WTC11 (cell line): Measurements from ENCODE around the gene TSPAN5. TPM values are rescaled to one million over a fixed set of nuclear protein-coding genes. Genes with fewer than 3 reads are reported as not detected.

Experiments used
- ATAC-seq: fragments of 200-7000 bp; cut with Tn5 transposase; 2 replicates; pipeline ENCODE4 v1.10.0; 2021; ENCODE audit warnings: mild to moderate bottlenecking, moderate library complexity
- CTCF ChIA-PET: fragments of 300-600 bp; sonication (Branson Sonifier 250); formaldehyde crosslinking; loops from one replicate; lab custom pipeline; 2021; ENCODE audit warnings: antibody characterized with exemption; lab: Charles Lee
- POLR2A ChIA-PET: fragments of 350-600 bp; sonication (Branson Sonifier 250); formaldehyde crosslinking; loops from one replicate; lab custom pipeline; 2021; ENCODE audit warnings: antibody characterized with exemption; lab: Charles Lee
- DNase-seq: peaks from one replicate; pipeline ENCODE4 v3.0.0; 2021; ENCODE audit warnings: low spot score
- H3K27ac Mint-ChIP-seq: 2 replicates; pipeline ENCODE4 v1.8.0; 2021; ENCODE audit warnings: mixed read lengths
- H3K27me3 Mint-ChIP-seq: 2 replicates; pipeline ENCODE4 v1.8.0; 2021; ENCODE audit warnings: low read depth, mild to moderate bottlenecking, moderate library complexity, mixed read lengths
- H3K36me3 Mint-ChIP-seq: 2 replicates; pipeline ENCODE4 v1.8.0; 2021; ENCODE audit warnings: mixed read lengths
- H3K4me1 Mint-ChIP-seq: 2 replicates; pipeline ENCODE4 v1.8.0; 2022; ENCODE audit warnings: mixed read lengths
- H3K4me3 Mint-ChIP-seq: 2 replicates; pipeline ENCODE4 v1.8.0; 2021; ENCODE audit warnings: mild to moderate bottlenecking, moderate library complexity, mixed read lengths
- H3K9me3 Mint-ChIP-seq: 2 replicates; pipeline ENCODE4 v1.8.0; 2021; ENCODE audit warnings: mixed read lengths
- ARID4B ChIP-seq: sonication (generic); formaldehyde crosslinking; IDR thresholded peaks from 2 replicates; pipeline ENCODE4 v1.8.0; 2023; ENCODE audit warnings: missing genetic modification reagents, mild to moderate bottlenecking, borderline replicate concordance
- ATF2 ChIP-seq: sonication (generic); formaldehyde crosslinking; IDR thresholded peaks from 2 replicates; pipeline ENCODE4 v1.8.1; 2022; ENCODE audit warnings: low read depth, missing genetic modification reagents, borderline replicate concordance
- CREM ChIP-seq: sonication (generic); formaldehyde crosslinking; IDR thresholded peaks from 2 replicates; pipeline ENCODE4 v1.8.1; 2022; ENCODE audit warnings: mild to moderate bottlenecking, missing genetic modification reagents, moderate library complexity
- ELF4 ChIP-seq: sonication (generic); formaldehyde crosslinking; IDR thresholded peaks from 2 replicates; pipeline ENCODE4 v1.8.1; 2022; ENCODE audit warnings: low read depth, mild to moderate bottlenecking, moderate library complexity, missing genetic modification reagents
- FOXP1 ChIP-seq: sonication (generic); formaldehyde crosslinking; IDR thresholded peaks from 2 replicates; pipeline ENCODE4 v1.8.0; 2022; ENCODE audit warnings: missing genetic modification reagents, mild to moderate bottlenecking, moderate library complexity, borderline replicate concordance
- MAX ChIP-seq: sonication (generic); formaldehyde crosslinking; IDR thresholded peaks from 2 replicates; pipeline ENCODE4 v1.8.0; 2022; ENCODE audit warnings: mild to moderate bottlenecking, missing genetic modification reagents
- MXD4 ChIP-seq: fragments of 250-450 bp; sonication (Bioruptor Pico); IDR thresholded peaks from 2 replicates; pipeline ENCODE4 v1.8.0; 2021; ENCODE audit warnings: mild to moderate bottlenecking, moderate library complexity, borderline replicate concordance
- MYBL2 ChIP-seq: sonication (generic); formaldehyde crosslinking; IDR thresholded peaks from 2 replicates; pipeline ENCODE4 v1.8.1; 2023; ENCODE audit warnings: mild to moderate bottlenecking, moderate library complexity, missing genetic modification reagents
- SP1 ChIP-seq: sonication (generic); formaldehyde crosslinking; conservative IDR thresholded peaks from 2 replicates; pipeline ENCODE4 v1.8.1; 2022; ENCODE audit warnings: missing genetic modification reagents
- TEAD1 ChIP-seq: sonication (generic); formaldehyde crosslinking; IDR thresholded peaks from 2 replicates; pipeline ENCODE4 v1.8.0; 2022; ENCODE audit warnings: mild to moderate bottlenecking, missing genetic modification reagents
- TEAD4 ChIP-seq: sonication (generic); formaldehyde crosslinking; IDR thresholded peaks from 2 replicates; pipeline ENCODE4 v1.8.0; 2022; ENCODE audit warnings: mild to moderate bottlenecking, missing genetic modification reagents
- ZBTB43 ChIP-seq: sonication (generic); formaldehyde crosslinking; IDR thresholded peaks from 2 replicates; pipeline ENCODE4 v1.8.1; 2023; ENCODE audit warnings: mild to moderate bottlenecking, missing genetic modification reagents
- ZMAT4 ChIP-seq: fragments of 250-450 bp; sonication (Bioruptor Pico); IDR thresholded peaks from 2 replicates; pipeline ENCODE4 v1.9.0; 2021; ENCODE audit warnings: mild to moderate bottlenecking
- ZNF138 ChIP-seq: sonication (generic); formaldehyde crosslinking; conservative IDR thresholded peaks from 2 replicates; pipeline ENCODE4 v1.8.1; 2022; ENCODE audit warnings: mild to moderate bottlenecking, moderate library complexity, missing genetic modification reagents
- ZNF219 ChIP-seq: sonication (generic); formaldehyde crosslinking; IDR thresholded peaks from 2 replicates; pipeline ENCODE4 v1.8.0; 2023; ENCODE audit warnings: missing genetic modification reagents, mild to moderate bottlenecking, borderline replicate concordance
- ZNF281 ChIP-seq: sonication (generic); formaldehyde crosslinking; IDR thresholded peaks from 2 replicates; pipeline ENCODE4 v1.8.0; 2023; ENCODE audit warnings: mild to moderate bottlenecking, missing genetic modification reagents
- ZNF671 ChIP-seq: fragments of 250-450 bp; sonication (Bioruptor Pico); IDR thresholded peaks from 2 replicates; pipeline ENCODE4 v1.8.0; 2021; ENCODE audit warnings: mild to moderate bottlenecking
- total RNA-seq: library from RNA; stranded (reverse); gene quantifications from 3 replicates; pipeline ENCODE4 v1.2.3, GENCODE V29; 2021

The TSPAN5 gene
- total RNA-seq, 1 experiment from 2014 or later, result 22.7 TPM

GRCh38 chr4:98482847-98483806, 175.3 kb downstream of the TSPAN5 start (continued):
- TF ChIP-seq ZNF219, result no peak

GRCh38 chr4:98482503-98482846, 175.9 kb downstream of the TSPAN5 start:
- H3K4me3 Mint-ChIP-seq, result no peak overlapping the region
- no peak overlapping the region for H3K27ac Mint-ChIP-seq
- H3K27me3 Mint-ChIP-seq, result no peaks in the 10 kb centered on the region; the same call in 1 of the 2 replicates
- no peak for DNase-seq
- peaks cover 59% of the 10 kb centered on the region for H3K4me1 Mint-ChIP-seq
- POLR2A ChIA-PET, result no interaction called here
- TF ChIP-seq ATF2 (CRISPR knock-in tag) (no peak), ARID4B (CRISPR knock-in tag) (no peak), ZBTB43 (no peak), ZNF138 (CRISPR knock-in tag) (no peak), FOXP1 (CRISPR knock-in tag) (no peak), ELF4 (no peak), TEAD1 (CRISPR knock-in tag) (no peak), CREM (CRISPR knock-in tag) (no peak), SP1 (CRISPR knock-in tag) (no peak), MYBL2 (CRISPR knock-in tag) (no peak), ZNF671 (CRISPR knock-in tag) (no peak), TEAD4 (CRISPR knock-in tag) (no peak), ZMAT4 (CRISPR knock-in tag) (no peak), MAX (CRISPR knock-in tag) (no peak), MXD4 (no peak), ZNF281 (CRISPR knock-in tag) (no peak)
- CTCF ChIA-PET, result interaction anchor here (2.2 kb wide), 1 partner anchor 15 kb away, joined by 9 read pairs; no protein-coding TSS in a partner anchor
- no peak for ATAC-seq
- no peaks in the 10 kb centered on the region for H3K9me3 Mint-ChIP-seq
- H3K36me3 Mint-ChIP-seq, result peaks cover 6% of the 10 kb centered on the region; the same call in 1 of the 2 replicates
